GM04504 (cell line): Measurements from ENCODE around the gene NTNG1.

Experiments used
- DNase-seq: peaks from one replicate; pipeline ENCODE4 v3.0.0-alpha.2; 2012; ENCODE audit warnings: low read depth

The NTNG1 gene

GRCh38 chr1:107459204-107459904 is 318.5 kb downstream of the NTNG1 start:
- no peak for DNase-seq

GRCh38 chr1:107460035-107460434 is 319.2 kb downstream of the NTNG1 start:
- DNase-seq = no peak

- no peak for DNase-seq
These were observed 324.0 kb downstream of the NTNG1 start for GRCh38 chr1:107464827-107465226.

GRCh38 chr1:107467286-107467685 is 326.4 kb downstream of the NTNG1 start:
- no peak for DNase-seq

GRCh38 chr1:107467811-107468210 is 327.0 kb downstream of the NTNG1 start:
- DNase-seq = no peak

GRCh38 chr1:107473065-107473464 is 332.2 kb downstream of the NTNG1 start:
- DNase-seq = no peak

GRCh38 chr1:107474877-107475612 is 334.2 kb downstream of the NTNG1 start:
- peak; percentile 3 for DNase-seq

- DNase-seq = no peak
These were observed 336.4 kb downstream of the NTNG1 start for GRCh38 chr1:107477233-107477632.

GRCh38 chr1:107479865-107480350 is 339.1 kb downstream of the NTNG1 start:
- DNase-seq = no peak

- peak; percentile 5 for DNase-seq
These were observed 339.9 kb downstream of the NTNG1 start for GRCh38 chr1:107480548-107481415.

- no peak for DNase-seq
These were observed 341.0 kb downstream of the NTNG1 start for GRCh38 chr1:107481756-107482384.

- DNase-seq = no peak
These were observed 343.1 kb downstream of the NTNG1 start for GRCh38 chr1:107483949-107484348.

- no peak for DNase-seq
These were observed 345.5 kb downstream of the NTNG1 start for GRCh38 chr1:107486349-107486748.

GRCh38 chr1:107487506-107487905 is 346.7 kb downstream of the NTNG1 start:
- DNase-seq = no peak

- no peak for DNase-seq
These were observed 350.7 kb downstream of the NTNG1 start for GRCh38 chr1:107491582-107491981.

- DNase-seq = no peak
These were observed 352.4 kb downstream of the NTNG1 start for GRCh38 chr1:107493111-107493716.

GRCh38 chr1:107494061-107494460 is 353.2 kb downstream of the NTNG1 start:
- no peak for DNase-seq

- DNase-seq = no peak
These were observed 355.2 kb downstream of the NTNG1 start for GRCh38 chr1:107496002-107496401.

- DNase-seq = no peak
These were observed 358.4 kb downstream of the NTNG1 start for GRCh38 chr1:107499139-107499744.

- no peak for DNase-seq
These were observed 360.3 kb downstream of the NTNG1 start for GRCh38 chr1:107501081-107501605.

GRCh38 chr1:107510347-107510746 is 369.5 kb downstream of the NTNG1 start:
- no peak for DNase-seq
